Sciatic nerve (tissue), 2 donors: ENCODE results near the gene MCCC1. TPM values are rescaled to one million over a fixed set of nuclear protein-coding genes. Genes with fewer than 3 reads are reported as not detected.
"Not testable (repeated sequence)": the region's sequence is repeated elsewhere in the genome, so short reads cannot be mapped to it uniquely, and the experiment has no call there.

Experiments used
- ATAC-seq: fragments of 200-7000 bp; cut with Tn5 transposase; one replicate; pipeline ENCODE4 v1.9.1; 2020; ENCODE audit warnings: mild to moderate bottlenecking, moderate library complexity
- DNase-seq: peaks from one replicate; pipeline ENCODE4 v3.0.0-alpha.2; 2020; ENCODE audit warnings: low spot score
- intact Hi-C: fragments of 100-400 bp; cut with DNase I; formaldehyde crosslinking; loops from one replicate; pipeline ENCODE4 v1.14.2; 2022
- total RNA-seq: library from RNA; stranded (reverse); fragmentation: NEBNext Ultra II Directional; extraction: Animal tissue kit (Norgen Biotek cat#: 25700); gene quantifications from one replicate; pipeline ENCODE4 v1.2.1, GENCODE V29; 2021
- donor health status: DM: no; HTN: no; CAD: no.
- donor health status: DM: no; HTN: no; CAD: no.

Gene MCCC1
- total RNA-seq, 1 donor from 2014 or later = 32.0 TPM

DNA sequence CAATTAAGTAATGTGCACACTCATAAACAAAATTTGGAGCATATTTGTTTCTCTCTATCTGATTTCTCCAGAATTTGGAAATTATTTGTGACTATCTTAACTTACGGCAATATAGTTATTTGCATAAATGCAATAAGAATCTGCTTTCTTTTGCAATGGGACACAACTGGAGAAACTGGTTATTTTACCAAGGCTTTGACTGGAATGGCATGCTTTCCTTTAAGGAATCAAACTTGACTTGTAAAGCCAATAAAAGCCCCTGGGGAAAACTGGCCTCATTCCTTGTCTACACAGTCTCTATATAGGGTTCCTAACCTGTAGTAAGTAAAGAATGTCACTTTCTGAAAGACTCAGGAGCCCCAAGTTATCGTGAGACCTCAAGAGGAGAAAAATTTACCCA is 32.4 kb downstream of the MCCC1 start:
- intact Hi-C loops, ATAC-seq: not testable (repeated sequence)

GRCh38 chr3:183064475-183064874 is 34.8 kb downstream of the MCCC1 start:
- ATAC-seq = no peak
- intact Hi-C loops = no loop called here
- no peak for DNase-seq

More for the DNA sequence above, 32.4 kb downstream of the MCCC1 start:
- DNase-seq = not testable (repeated sequence)

GRCh38 chr3:183061391-183062172 is 37.7 kb downstream of the MCCC1 start:
- intact Hi-C loops = no loop called here
- ATAC-seq (no peak), DNase-seq (no peak)

DNA sequence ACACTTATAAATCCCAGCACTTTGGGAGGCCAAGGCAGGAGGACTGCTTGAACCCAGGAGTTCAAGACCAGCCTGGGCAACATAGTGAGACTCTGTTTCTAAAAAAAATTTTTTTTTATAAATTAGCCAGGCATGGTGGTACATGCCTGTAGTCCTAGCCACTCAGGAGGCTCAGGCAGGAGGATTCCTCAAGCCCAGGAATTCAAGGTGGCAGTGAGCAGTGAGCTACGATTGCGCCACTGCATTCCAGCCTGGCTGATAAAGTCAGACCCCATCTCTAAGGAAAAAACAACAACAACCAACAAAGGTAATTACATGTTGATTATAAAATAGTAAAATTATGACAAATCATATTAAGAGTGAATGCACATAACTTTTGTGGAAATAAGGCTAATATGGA is 40.9 kb downstream of the MCCC1 start:
- no peak for DNase-seq
- intact Hi-C loops = no loop called here
- no peak for ATAC-seq

- ATAC-seq (no peak), DNase-seq (no peak)
- intact Hi-C loops = no loop called here
Observed at GRCh38 chr3:183050706-183051105, 48.6 kb downstream of the MCCC1 start.

DNA sequence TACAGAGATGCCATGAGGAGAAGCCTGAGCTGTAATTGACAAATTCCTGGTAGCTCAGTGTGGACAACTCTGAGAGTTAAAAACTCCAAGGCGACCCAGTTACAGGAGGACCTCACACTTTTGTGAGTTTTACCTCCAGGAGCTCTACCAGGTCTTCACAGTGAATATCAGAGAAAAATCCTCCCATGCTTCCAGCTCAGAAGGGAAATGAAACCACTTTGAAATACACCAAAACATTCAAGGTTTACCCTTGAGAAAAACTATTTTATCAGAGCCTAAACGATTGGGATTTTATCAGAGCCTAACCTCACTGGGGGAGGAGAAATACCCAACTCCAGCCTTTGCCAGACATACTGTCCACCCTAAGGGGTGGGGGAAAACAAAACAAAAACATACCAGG is 52.4 kb downstream of the MCCC1 start:
- DNase-seq = no peak
- ATAC-seq = no peak
- intact Hi-C loops = no loop called here

DNA sequence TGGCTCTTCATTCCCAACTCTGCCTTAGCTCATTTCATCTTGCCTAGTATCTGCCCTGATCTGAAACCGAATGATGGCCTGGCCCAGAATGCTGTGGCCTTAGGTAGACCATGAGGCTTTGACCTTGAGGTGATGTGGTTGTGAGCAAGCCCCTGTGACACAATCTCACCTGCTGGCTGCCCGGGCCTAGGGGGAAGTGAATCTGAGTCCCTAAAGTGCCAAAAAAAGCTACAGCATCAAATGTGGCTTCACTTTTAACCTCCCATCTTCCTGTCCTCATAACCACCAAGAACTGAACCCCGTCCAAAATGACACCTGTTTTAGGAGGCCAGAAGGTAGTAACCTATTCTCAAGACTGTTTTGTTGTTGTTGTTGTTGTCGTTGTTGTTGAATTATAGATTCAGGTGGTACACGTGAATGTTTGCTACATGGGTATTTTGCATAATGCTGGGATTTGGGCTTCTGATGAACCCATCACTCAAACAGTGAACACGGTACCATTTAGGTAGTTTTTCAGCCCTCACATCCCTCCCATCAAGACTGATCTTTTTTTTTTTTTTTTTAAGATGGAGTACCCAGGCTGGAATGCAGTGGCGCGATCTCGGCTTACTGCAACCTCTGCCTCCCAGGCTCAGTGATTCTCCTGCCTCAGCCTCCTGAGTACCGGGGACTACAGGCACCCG is 54.6 kb downstream of the MCCC1 start:
- ATAC-seq (no peak), DNase-seq (no peak)
- intact Hi-C loops = no loop called here

DNA sequence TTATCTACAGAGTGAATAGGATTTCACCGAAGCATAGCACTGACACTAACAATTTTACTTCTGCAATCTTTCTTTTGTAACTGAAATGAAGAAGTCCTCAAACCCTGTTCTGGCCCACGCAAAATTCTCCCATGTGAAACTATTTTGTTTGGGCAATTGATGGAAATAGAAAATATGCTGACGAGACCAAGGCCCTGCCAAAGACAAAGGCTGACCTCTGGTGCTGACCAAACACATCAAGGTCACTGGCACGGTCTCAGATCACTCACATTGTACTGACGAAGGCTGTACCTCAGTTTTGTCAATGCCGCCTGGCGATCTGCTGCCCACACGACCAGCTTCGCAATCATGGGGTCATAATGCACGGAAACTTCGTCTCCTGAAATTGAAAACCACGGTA is 60.5 kb downstream of the MCCC1 start:
- no peak for DNase-seq
- no peak for ATAC-seq
- intact Hi-C loops = no loop called here

DNA sequence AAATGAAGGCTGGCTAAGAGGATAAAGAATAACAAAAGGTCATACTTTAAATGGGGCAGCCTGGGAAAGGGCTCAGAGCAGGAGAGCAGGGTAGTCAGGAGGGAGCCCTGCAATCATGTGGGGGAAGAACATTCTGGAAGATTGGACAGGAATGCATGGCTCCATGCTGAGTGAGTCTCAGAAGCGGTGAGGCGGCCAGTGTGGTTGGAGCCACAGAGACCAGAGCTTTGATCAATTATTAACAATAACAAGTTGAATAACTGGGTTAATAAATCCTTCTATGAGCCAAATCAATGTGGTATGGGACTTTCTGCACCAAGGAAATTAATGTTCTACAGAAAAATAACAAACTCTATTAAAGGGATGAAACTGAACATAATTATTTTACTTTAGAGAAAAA is 61.1 kb downstream of the MCCC1 start:
- ATAC-seq (no peak), DNase-seq (no peak)
- intact Hi-C loops = no loop called here

GRCh38 chr3:183033746-183034145 is 65.5 kb downstream of the MCCC1 start:
- ATAC-seq (no peak), DNase-seq (no peak)
- intact Hi-C loops = no loop called here

GRCh38 chr3:183032880-183033555 is 66.3 kb downstream of the MCCC1 start:
- ATAC-seq = no peak
- DNase-seq = no peak
- intact Hi-C loops = no loop called here

- ATAC-seq (no peak), DNase-seq (no peak)
- intact Hi-C loops = no loop called here
Observed at GRCh38 chr3:183031826-183032225, 67.5 kb downstream of the MCCC1 start.

- DNase-seq (no peak), ATAC-seq (no peak)
- intact Hi-C loops = no loop called here
Observed at GRCh38 chr3:183028416-183028815, 70.9 kb downstream of the MCCC1 start.

DNA sequence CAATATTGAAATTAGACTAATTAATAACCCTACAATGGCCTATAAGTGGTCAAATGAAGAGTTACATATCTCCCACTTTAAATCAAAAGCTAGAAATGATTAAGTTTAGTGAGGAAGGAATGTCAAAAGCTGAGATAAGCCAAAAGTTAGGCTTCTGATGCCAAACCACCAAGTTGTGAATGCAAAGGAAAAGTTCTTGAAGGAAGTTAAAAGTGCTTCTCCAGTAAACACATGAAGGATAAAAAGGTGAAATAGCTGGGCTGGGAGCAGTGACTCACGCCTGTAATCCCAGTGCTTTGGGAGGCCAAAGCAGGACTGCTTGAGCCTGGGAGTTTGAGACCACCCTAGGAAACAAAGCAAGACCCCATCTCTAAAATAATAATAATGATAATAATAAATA is 72.0 kb downstream of the MCCC1 start:
- DNase-seq = no peak
- intact Hi-C loops = no loop called here

GRCh38 chr3:183022936-183023516 is 76.3 kb downstream of the MCCC1 start:
- ATAC-seq = no peak
- intact Hi-C loops = no loop called here
- DNase-seq = no peak

More for the DNA sequence above, 72.0 kb downstream of the MCCC1 start:
- no peak for ATAC-seq

GRCh38 chr3:183018421-183019192 is 80.7 kb downstream of the MCCC1 start:
- intact Hi-C loops = no loop called here
- DNase-seq (no peak), ATAC-seq (no peak)

- DNase-seq (no peak), ATAC-seq (no peak)
- intact Hi-C loops = no loop called here
Observed at GRCh38 chr3:183015185-183015584, 84.1 kb downstream of the MCCC1 start.

- intact Hi-C loops = no loop called here
- ATAC-seq = no peak
- DNase-seq = no peak
Observed at GRCh38 chr3:183013856-183014255, 85.4 kb downstream of the MCCC1 start.

DNA sequence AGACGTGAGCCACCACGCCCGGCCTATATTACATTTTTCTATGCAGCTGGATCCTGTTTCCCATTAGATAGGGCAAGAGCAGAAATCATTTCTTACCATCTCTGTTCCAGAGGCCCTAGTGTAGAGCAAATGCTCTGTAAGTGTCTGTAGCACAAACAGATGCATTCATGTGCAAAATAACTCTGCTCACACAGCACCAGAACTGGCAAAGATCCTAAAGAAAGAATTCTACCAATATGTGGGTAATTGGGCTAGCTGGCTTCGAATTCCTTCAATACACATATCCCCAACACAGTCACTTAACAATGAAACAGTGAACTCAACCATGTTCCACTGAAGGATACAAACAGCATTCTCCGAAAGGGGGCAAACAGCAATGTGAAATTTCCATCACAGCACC is 86.2 kb downstream of the MCCC1 start:
- DNase-seq (no peak), ATAC-seq (no peak)
- intact Hi-C loops = no loop called here
